ENCODE results near the gene DAPL1. TPM values are rescaled to one million over a fixed set of nuclear protein-coding genes. Genes with fewer than 3 reads are reported as not detected.

DAPL1 gene
- total RNA-seq, 3 donors from 2014 or later (not counting 1 experiment from before 2014, with no cell fraction given) = not detected

GRCh38 chr2:158766524-158766923 lies 28.6 kb upstream of the DAPL1 start:
- intact Hi-C loops (cut with micrococcal nuclease) = no loop called here
- no peaks in the 10 kb centered on the region for H3K9me3 ChIP-seq (ENCODE audit: control insufficient read depth, insufficient read depth, low read length)
- no peaks in the 10 kb centered on the region for H3K4me1 ChIP-seq (ENCODE audit: control insufficient read depth, insufficient read depth, low read length)
- no peaks in the 10 kb centered on the region for H3K27me3 ChIP-seq (ENCODE audit: control insufficient read depth, insufficient read depth, low read length)
- Mint-ChIP-seq H3K9me3 (no peaks in the 10 kb centered on the region), H3K36me3 (no peaks in the 10 kb centered on the region), H3K27me3 (ENCODE audit: low read depth in 2 of 2) (peaks cover 0 to 17% of the 10 kb centered on the region in 2 donors), H3K4me3 (no peak overlapping the region), H3K27ac (no peak overlapping the region), H3K4me1 (peaks cover 6 to 9% of the 10 kb centered on the region in 2 donors)
- no peak for TF ChIP-seq CTCF (IDR thresholded peaks at IDR 0.05)
- no peaks in the 10 kb centered on the region for H3K36me3 ChIP-seq (ENCODE audit: control insufficient read depth, insufficient read depth, low read length)
- H3K4me3 ChIP-seq (ENCODE audit: low read length) = no peak overlapping the region
- DNase-seq = no peak
- ATAC-seq = no peak
- no peak overlapping the region for H3K27ac ChIP-seq (ENCODE audit: low read length)

DNA sequence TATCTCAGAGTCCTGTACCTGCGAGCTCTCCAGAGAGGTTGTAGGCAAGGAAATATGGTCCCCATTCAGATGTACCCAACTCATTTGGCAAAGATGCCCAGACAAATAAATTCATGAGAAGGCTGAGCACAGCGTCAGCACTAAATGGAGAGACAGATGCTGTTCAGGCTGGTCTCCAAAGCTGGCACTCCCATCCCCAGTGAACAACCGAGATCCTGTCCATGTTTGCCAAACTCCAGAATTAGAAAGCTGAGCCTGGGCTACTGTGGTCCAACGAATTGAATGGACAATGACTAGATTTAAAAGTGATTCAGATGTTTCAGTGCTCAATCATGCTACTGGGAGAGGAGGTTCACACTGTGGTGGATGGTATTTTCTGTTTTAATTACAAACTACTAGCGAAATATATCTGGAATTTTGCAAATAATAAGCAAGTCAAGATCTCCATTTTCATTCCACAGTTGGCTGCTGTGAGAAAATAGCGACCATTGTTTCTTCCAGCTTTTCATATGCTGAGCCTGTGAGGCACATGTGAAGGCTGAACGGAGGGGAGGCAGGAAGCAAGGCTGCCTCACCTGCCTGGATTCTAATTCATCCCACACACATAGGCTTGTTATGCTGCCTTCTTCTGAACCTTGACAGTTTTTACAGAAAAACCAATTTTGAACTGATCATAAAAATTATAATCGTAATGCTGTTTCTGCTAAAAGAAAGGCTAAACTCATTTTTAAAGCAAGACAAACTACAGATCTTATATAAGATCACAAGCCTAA lies 22.6 kb upstream of the DAPL1 start:
- H3K27me3 ChIP-seq (ENCODE audit: control insufficient read depth, insufficient read depth, low read length) = no peaks in the 10 kb centered on the region
- no peak for TF ChIP-seq CTCF (IDR thresholded peaks at IDR 0.05)
- Mint-ChIP-seq H3K9me3 (no peaks in the 10 kb centered on the region), H3K36me3 (no peaks in the 10 kb centered on the region), H3K4me3 (no peak overlapping the region), H3K27me3 (ENCODE audit: low read depth in 2 of 2) (peaks cover 0 to 10% of the 10 kb centered on the region in 2 donors), H3K4me1 (no peaks in the 10 kb centered on the region), H3K27ac (no peak overlapping the region)
- intact Hi-C loops (cut with micrococcal nuclease) = no loop called here
- 88% methylated on average over 8 of the region's 8 CpGs for WGBS (ENCODE audit: insufficient coverage)
- DNase-seq = no peak
- no peaks in the 10 kb centered on the region for H3K36me3 ChIP-seq (ENCODE audit: control insufficient read depth, insufficient read depth, low read length)
- H3K27ac ChIP-seq (ENCODE audit: low read length) = no peak overlapping the region
- H3K9me3 ChIP-seq (ENCODE audit: control insufficient read depth, insufficient read depth, low read length) = no peaks in the 10 kb centered on the region
- ATAC-seq = no peak
- no peak overlapping the region for H3K4me3 ChIP-seq (ENCODE audit: low read length)
- no peaks in the 10 kb centered on the region for H3K4me1 ChIP-seq (ENCODE audit: control insufficient read depth, insufficient read depth, low read length)

GRCh38 chr2:158773121-158773520 lies 22.0 kb upstream of the DAPL1 start:
- Histone ChIP-seq H3K36me3 (ENCODE audit: control insufficient read depth, insufficient read depth, low read length) (no peaks in the 10 kb centered on the region), H3K9me3 (ENCODE audit: control insufficient read depth, insufficient read depth, low read length) (no peaks in the 10 kb centered on the region), H3K27me3 (ENCODE audit: control insufficient read depth, insufficient read depth, low read length) (no peaks in the 10 kb centered on the region), H3K4me1 (ENCODE audit: control insufficient read depth, insufficient read depth, low read length) (no peaks in the 10 kb centered on the region), H3K27ac (ENCODE audit: low read length) (no peak overlapping the region), H3K4me3 (ENCODE audit: low read length) (no peak overlapping the region)
- Mint-ChIP-seq H3K4me3 (no peak overlapping the region), H3K9me3 (no peaks in the 10 kb centered on the region), H3K4me1 (no peaks in the 10 kb centered on the region), H3K36me3 (no peaks in the 10 kb centered on the region), H3K27ac (no peak overlapping the region), H3K27me3 (ENCODE audit: low read depth in 2 of 2) (peaks cover 0 to 10% of the 10 kb centered on the region in 2 donors)
- no peak for DNase-seq
- intact Hi-C loops (cut with micrococcal nuclease) = no loop called here
- ATAC-seq = no peak
- WGBS (ENCODE audit: insufficient coverage) = 100% methylated on average over 1 of the region's 1 CpG
- no peak for TF ChIP-seq CTCF (IDR thresholded peaks at IDR 0.05)

GRCh38 chr2:158774681-158775080 lies 20.4 kb upstream of the DAPL1 start:
- no peak for TF ChIP-seq CTCF (IDR thresholded peaks at IDR 0.05)
- Mint-ChIP-seq H3K4me3 (no peak overlapping the region), H3K4me1 (no peaks in the 10 kb centered on the region), H3K36me3 (no peaks in the 10 kb centered on the region), H3K9me3 (no peaks in the 10 kb centered on the region), H3K27ac (no peak overlapping the region), H3K27me3 (ENCODE audit: low read depth in 2 of 2) (peaks cover 0 to 5% of the 10 kb centered on the region in 2 donors)
- Histone ChIP-seq H3K27ac (ENCODE audit: low read length) (no peak overlapping the region), H3K4me3 (ENCODE audit: low read length) (no peak overlapping the region), H3K9me3 (ENCODE audit: control insufficient read depth, insufficient read depth, low read length) (no peaks in the 10 kb centered on the region), H3K27me3 (ENCODE audit: control insufficient read depth, insufficient read depth, low read length) (no peaks in the 10 kb centered on the region), H3K4me1 (ENCODE audit: control insufficient read depth, insufficient read depth, low read length) (no peaks in the 10 kb centered on the region), H3K36me3 (ENCODE audit: control insufficient read depth, insufficient read depth, low read length) (no peaks in the 10 kb centered on the region)
- ATAC-seq = no peak
- intact Hi-C loops (cut with micrococcal nuclease) = no loop called here
- no peak for DNase-seq
- WGBS (ENCODE audit: insufficient coverage) = 93% methylated on average over 1 of the region's 1 CpG
